Small intestine (tissue), 7 donors: Measurements from ENCODE around the gene LSM7. TPM values are rescaled to one million over a fixed set of nuclear protein-coding genes. Genes with fewer than 3 reads are reported as not detected.

Source experiments
- DNase-seq, 2 donors: peaks; one replicate each; pipeline versions ENCODE4 v3.0.0 to v3.0.0-alpha.2; 2013
- FAIRE-seq: peaks from 2 replicates; lab custom pipeline; 2012; peaks lifted over from hg19 to GRCh38; lab: Jason Lieb, UNC
- H3K27ac ChIP-seq, 3 donors: one replicate each; pipeline ENCODE4 v1.5.1; 2013; ENCODE audit warnings: low read length in 2 of 3, mild to moderate bottlenecking in 2 of 3, control low read depth in 1 of 3, inconsistent platforms in 1 of 3, low read depth in 1 of 3, moderate library complexity in 1 of 3
- H3K27me3 ChIP-seq, 3 donors: one replicate each; pipeline ENCODE4 v1.6.1; 2013; ENCODE audit warnings: low read length in 3 of 3, inconsistent platforms in 1 of 3; ENCODE audit not compliant: control insufficient read depth in 3 of 3, insufficient read depth in 3 of 3
- H3K36me3 ChIP-seq, 3 donors: one replicate each; pipeline ENCODE4 v1.6.1; 2013; ENCODE audit warnings: low read length in 3 of 3, inconsistent platforms in 1 of 3, low read depth in 1 of 3, mild to moderate bottlenecking in 1 of 3, moderate library complexity in 1 of 3; ENCODE audit not compliant: control insufficient read depth in 3 of 3, insufficient read depth in 2 of 3
- H3K4me1 ChIP-seq, 3 donors: one replicate each; pipeline ENCODE4 v1.6.1; 2013; ENCODE audit warnings: low read length in 2 of 3, inconsistent platforms in 1 of 3, low read depth in 1 of 3, mild to moderate bottlenecking in 1 of 3, moderate library complexity in 1 of 3; ENCODE audit not compliant: control insufficient read depth in 3 of 3, insufficient read depth in 2 of 3
- H3K4me3 ChIP-seq, 3 donors: one replicate each; pipeline ENCODE4 v1.5.1; 2013; ENCODE audit warnings: low read length in 3 of 3, control low read depth in 1 of 3, inconsistent platforms in 1 of 3, low read depth in 1 of 3, mild to moderate bottlenecking in 1 of 3, moderate library complexity in 1 of 3
- H3K9me3 ChIP-seq, 2 donors: one replicate each; pipeline ENCODE4 v1.6.1; 2013; ENCODE audit warnings: low read depth in 1 of 2, low read length in 1 of 2; ENCODE audit not compliant: control insufficient read depth in 2 of 2, insufficient read depth in 1 of 2
- WGBS, 3 donors: extraction: QIAGEN DNeasy Blood & Tissue Kit; methylation state at CpG; one replicate each; pipeline ENCODE4 v1.1.7; 2013; 5-methylcytosine and 5-hydroxymethylcytosine counted together
- polyA plus RNA-seq, 4 donors: library from polyadenylated mRNA; stranded (reverse) in 3 of 4; unstranded in 1 of 4; fragments of 200-250 nt in 3 of 4; fragments of 120-200 nt in 1 of 4; gene quantifications; one replicate each; pipeline versions ENCODE4 v1.2.1 to v1.2.3, GENCODE V29; 2013
- donor health status: healthy with polysubstance abuse.
- donor health status: control.
- donor health status: control.
- donor health status: Bipolar disorder and iron deficiency.
- donor health status: healthy.

The LSM7 gene
- polyA plus RNA-seq, 4 donors = 145 to 471 (median 283) TPM

GRCh38 chr19:2337329-2337707 is 8.9 kb upstream of the LSM7 start:
- Histone ChIP-seq H3K27me3 (no peaks in the 10 kb centered on the region), H3K4me1 (peaks cover 0 to 35% (median 0%) of the 10 kb centered on the region in 3 donors), H3K4me3 (no peak overlapping the region), H3K9me3 (peaks cover 0 to 6% of the 10 kb centered on the region in 2 donors), H3K36me3 (peaks cover 2 to 83% (median 3%) of the 10 kb centered on the region in 3 donors), H3K27ac (peak overlapping the region in 1 of 3 donors; percentile 26)
- FAIRE-seq (no peak), DNase-seq (peak in 1 of 2 donors; percentile 54)
- WGBS, 3 donors = 77 to 89% (median 85%) methylated on average over 16 to 19 of the region's 19 CpGs

DNA sequence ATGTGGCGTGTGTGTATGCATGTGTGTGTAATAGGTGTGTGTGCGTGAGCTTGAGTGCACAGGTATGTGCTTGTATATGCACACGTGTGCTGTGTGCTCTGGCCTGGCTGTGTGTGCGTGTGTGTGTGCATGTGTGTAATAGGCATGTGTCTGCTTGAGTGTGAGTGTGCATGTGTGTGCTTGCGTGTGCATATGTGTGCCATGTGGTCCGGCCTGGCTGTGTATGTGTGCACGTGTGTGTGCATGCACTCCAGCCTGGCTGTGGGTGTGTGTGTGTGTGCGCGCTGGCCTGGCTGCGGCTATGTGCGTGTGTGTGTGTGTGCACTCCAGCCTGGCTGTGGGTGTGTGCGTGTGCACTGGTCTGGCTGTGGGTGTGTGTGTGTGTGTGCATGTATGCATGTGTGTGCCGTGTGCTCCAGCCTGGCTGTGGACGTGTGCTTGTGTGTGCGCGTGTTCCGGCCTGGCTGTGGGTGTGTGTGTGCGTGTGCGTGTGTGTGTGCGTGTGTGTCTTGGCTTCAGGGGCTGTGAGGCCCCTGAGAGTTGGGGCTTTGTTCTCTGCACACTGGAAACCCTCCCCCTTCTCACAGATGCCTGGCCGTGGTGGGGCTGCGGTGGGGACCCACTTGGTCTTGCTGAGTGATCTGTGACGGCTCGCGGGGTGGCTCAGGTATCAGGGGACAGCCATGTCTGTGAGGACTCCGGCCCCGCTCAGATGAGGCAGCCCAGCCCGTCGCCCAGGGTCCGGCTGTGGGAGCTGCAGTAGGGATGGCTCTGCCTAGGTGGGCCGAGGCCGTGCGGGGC is 8.3 kb upstream of the LSM7 start:
- no peak overlapping the region for H3K4me3 ChIP-seq
- H3K4me1 ChIP-seq = peaks cover 0 to 41% (median 2%) of the 10 kb centered on the region in 3 donors
- DNase-seq (no peak), FAIRE-seq (no peak)
- WGBS, 3 donors = 89 to 95% (median 94%) methylated on average over 33 of the region's 33 CpGs
- no peaks in the 10 kb centered on the region for H3K27me3 ChIP-seq
- H3K36me3 ChIP-seq = peaks cover 2 to 83% (median 3%) of the 10 kb centered on the region in 3 donors
- H3K9me3 ChIP-seq = peaks cover 0 to 6% of the 10 kb centered on the region in 2 donors
- peak overlapping the region in 1 of 3 donors; percentile 26 for H3K27ac ChIP-seq

GRCh38 chr19:2335848-2336247 is 7.5 kb upstream of the LSM7 start:
- H3K4me1 ChIP-seq = peaks cover 0 to 50% (median 2%) of the 10 kb centered on the region in 3 donors
- WGBS, 3 donors = 75 to 96% (median 94%) methylated on average over 3 of the region's 3 CpGs
- no peak for FAIRE-seq

GRCh38 chr19:2334986-2335846 is 6.8 kb upstream of the LSM7 start:
- WGBS, 3 donors = 94 to 95% (median 94%) methylated on average over 23 to 26 of the region's 26 CpGs
- no peak overlapping the region for H3K27ac ChIP-seq
- H3K9me3 ChIP-seq = peaks cover 0 to 6% of the 10 kb centered on the region in 2 donors
- H3K36me3 ChIP-seq = peaks cover 0 to 74% (median 0%) of the 10 kb centered on the region in 3 donors
- H3K4me1 ChIP-seq = peaks cover 0 to 53% (median 2%) of the 10 kb centered on the region in 3 donors
- DNase-seq (no peak), FAIRE-seq (no peak)
- no peak overlapping the region for H3K4me3 ChIP-seq
- no peaks in the 10 kb centered on the region for H3K27me3 ChIP-seq

More at GRCh38 chr19:2335848-2336247, 7.5 kb upstream of the LSM7 start:
- Histone ChIP-seq H3K36me3 (peaks cover 0 to 81% (median 3%) of the 10 kb centered on the region in 3 donors), H3K27ac (no peak overlapping the region), H3K4me3 (no peak overlapping the region), H3K9me3 (peaks cover 0 to 6% of the 10 kb centered on the region in 2 donors), H3K27me3 (no peaks in the 10 kb centered on the region)
- no peak for DNase-seq

GRCh38 chr19:2334426-2334825 is 6.0 kb upstream of the LSM7 start:
- no peaks in the 10 kb centered on the region for H3K27me3 ChIP-seq
- H3K36me3 ChIP-seq = peaks cover 0 to 67% (median 0%) of the 10 kb centered on the region in 3 donors
- H3K4me3 ChIP-seq = no peak overlapping the region
- peaks cover 2 to 61% (median 2%) of the 10 kb centered on the region in 3 donors for H3K4me1 ChIP-seq
- FAIRE-seq = no peak
- H3K27ac ChIP-seq = peak overlapping the region in 1 of 3 donors; percentile 97
- H3K9me3 ChIP-seq = peaks cover 0 to 6% of the 10 kb centered on the region in 2 donors
- DNase-seq = no peak
- WGBS, 3 donors = 85 to 93% (median 88%) methylated on average over 26 to 27 of the region's 27 CpGs

DNA sequence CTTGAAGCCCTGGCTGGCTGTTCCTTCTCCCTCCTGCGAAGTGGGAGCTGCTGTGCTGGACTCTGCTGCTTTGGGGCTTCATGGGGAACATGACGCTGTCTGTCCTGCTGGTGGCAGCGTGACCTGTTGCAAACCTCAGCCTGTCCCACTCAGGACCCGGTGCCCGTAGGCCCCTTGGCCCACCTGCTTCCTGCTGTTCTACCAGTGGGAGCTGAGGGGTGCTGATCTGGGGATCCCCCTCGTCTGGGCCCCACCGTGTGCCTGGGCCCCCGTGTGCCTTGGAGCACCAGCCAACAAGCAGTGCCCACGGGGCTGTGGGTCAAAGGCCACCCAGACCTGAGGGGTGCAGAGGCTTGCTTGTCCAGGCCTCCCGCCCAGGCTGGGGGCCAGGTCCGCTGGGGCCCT is 5.4 kb upstream of the LSM7 start:
- Histone ChIP-seq H3K27me3 (no peaks in the 10 kb centered on the region), H3K4me1 (peaks cover 2 to 64% (median 5%) of the 10 kb centered on the region in 3 donors), H3K36me3 (peaks cover 0 to 63% (median 0%) of the 10 kb centered on the region in 3 donors), H3K9me3 (peaks cover 0 to 6% of the 10 kb centered on the region in 2 donors), H3K27ac (peak overlapping the region; percentile 38 to 97 (median 72)), H3K4me3 (peak overlapping the region in 1 of 3 donors; percentile 11)
- FAIRE-seq (no peak), DNase-seq (peak; percentile 27 to 51)
- 23 to 64% (median 37%) methylated on average over 8 to 11 of the region's 11 CpGs for WGBS, 3 donors

- peaks cover 2 to 64% (median 5%) of the 10 kb centered on the region in 3 donors for H3K4me1 ChIP-seq
- peak overlapping the region; percentile 38 to 97 (median 72) for H3K27ac ChIP-seq
- 14 to 54% (median 26%) methylated on average over 21 to 27 of the region's 27 CpGs for WGBS, 3 donors
These were observed 4.8 kb upstream of the LSM7 start for GRCh38 chr19:2333027-2333806.

More at GRCh38 chr19:2333027-2333806, 4.8 kb upstream of the LSM7 start:
- Histone ChIP-seq H3K27me3 (no peaks in the 10 kb centered on the region), H3K36me3 (peaks cover 0 to 57% (median 0%) of the 10 kb centered on the region in 3 donors), H3K4me3 (peak overlapping the region in 1 of 3 donors; percentile 11), H3K9me3 (peaks cover 0 to 6% of the 10 kb centered on the region in 2 donors)
- FAIRE-seq (no peak), DNase-seq (peak; percentile 64 to 83)
